GM18520 (cell line): Measurements from ENCODE around the gene AADACL2.
"Not testable (repeated sequence)": the region's sequence is repeated elsewhere in the genome, so short reads cannot be mapped to it uniquely, and the experiment has no call there.

Source experiments
- ATAC-seq: cut with Tn5 transposase; IDR thresholded peaks from one replicate; pipeline ENCODE4 v1.9.1; 2021; ENCODE audit not compliant: unreplicated experiment

The AADACL2 gene

GRCh38 chr3:151764699-151765098 is 31.0 kb downstream of the AADACL2 start:
- ATAC-seq = not testable (repeated sequence)

GRCh38 chr3:151765685-151766084 is 32.0 kb downstream of the AADACL2 start:
- no peak for ATAC-seq

- no peak for ATAC-seq
Observed at GRCh38 chr3:151766454-151766853, 32.7 kb downstream of the AADACL2 start.

GRCh38 chr3:151768393-151768930 is 34.7 kb downstream of the AADACL2 start:
- no peak for ATAC-seq

- no peak for ATAC-seq
Observed at GRCh38 chr3:151769175-151769574, 35.4 kb downstream of the AADACL2 start.

- ATAC-seq = no peak
Observed at GRCh38 chr3:151770956-151771355, 37.2 kb downstream of the AADACL2 start.

GRCh38 chr3:151772825-151773480 is 39.2 kb downstream of the AADACL2 start:
- no peak for ATAC-seq

GRCh38 chr3:151774235-151774634 is 40.5 kb downstream of the AADACL2 start:
- no peak for ATAC-seq

GRCh38 chr3:151774910-151775309 is 41.2 kb downstream of the AADACL2 start:
- ATAC-seq = no peak

GRCh38 chr3:151775314-151776258 is 41.9 kb downstream of the AADACL2 start:
- no peak for ATAC-seq

GRCh38 chr3:151776259-151776740 is 42.6 kb downstream of the AADACL2 start:
- no peak for ATAC-seq

GRCh38 chr3:151777880-151778279 is 44.2 kb downstream of the AADACL2 start:
- ATAC-seq = no peak

GRCh38 chr3:151787626-151788025 is 53.9 kb downstream of the AADACL2 start:
- no peak for ATAC-seq

GRCh38 chr3:151788401-151788800 is 54.7 kb downstream of the AADACL2 start:
- no peak for ATAC-seq

- no peak for ATAC-seq
Observed at GRCh38 chr3:151789853-151790463, 56.2 kb downstream of the AADACL2 start.

GRCh38 chr3:151790763-151791162 is 57.0 kb downstream of the AADACL2 start:
- not testable (repeated sequence) for ATAC-seq

GRCh38 chr3:151792411-151792810 is 58.7 kb downstream of the AADACL2 start:
- no peak for ATAC-seq

- no peak for ATAC-seq
Observed at GRCh38 chr3:151793636-151794035, 59.9 kb downstream of the AADACL2 start.

- ATAC-seq = no peak
Observed at GRCh38 chr3:151794080-151794479, 60.4 kb downstream of the AADACL2 start.

- no peak for ATAC-seq
Observed at GRCh38 chr3:151795276-151795675, 61.5 kb downstream of the AADACL2 start.

- no peak for ATAC-seq
Observed at GRCh38 chr3:151796105-151796680, 62.5 kb downstream of the AADACL2 start.
